T-helper 2 cell (primary cell): Measurements from ENCODE around the gene AGPAT3.

Experiments used
- DNase-seq, 5 experiments: peaks; one replicate each; pipeline versions ENCODE4 v3.0.0 to v3.0.0-alpha.2; 2012 to 2022

AGPAT3 gene

DNA sequence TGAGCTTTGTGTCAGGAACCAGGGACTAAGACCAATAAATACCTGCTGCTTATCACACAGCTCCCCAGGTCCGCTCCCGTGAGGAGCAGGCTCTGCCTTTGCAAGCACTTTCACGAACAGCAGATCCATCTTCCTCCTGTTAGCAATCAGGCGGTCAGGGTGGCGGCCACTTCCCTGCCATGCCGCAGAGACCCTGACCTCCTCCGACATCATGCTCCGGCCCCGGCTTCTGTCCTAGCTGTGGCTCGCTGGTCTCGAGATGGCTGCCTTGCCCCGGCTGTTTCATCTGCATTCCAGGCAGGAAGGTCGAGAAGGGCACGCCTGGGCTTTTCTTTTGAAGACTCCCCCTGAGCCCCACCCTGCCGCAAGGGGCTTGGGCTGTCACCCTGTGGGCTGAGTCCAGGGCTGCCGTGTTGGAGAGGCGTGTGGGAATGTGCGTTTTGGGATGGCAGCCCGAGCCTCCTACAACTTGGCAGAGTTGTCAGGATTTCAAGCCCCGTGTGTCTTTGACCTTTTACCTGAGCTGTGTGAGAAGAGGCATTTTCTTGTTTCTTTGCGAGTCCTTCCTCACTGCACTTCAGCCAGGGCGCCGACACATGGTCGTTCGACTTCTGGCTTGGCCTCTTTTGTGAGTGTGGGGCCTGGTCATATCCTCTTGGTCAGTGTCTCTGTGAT, 59.5 kb downstream of the AGPAT3 start:
- no peak for DNase-seq

DNA sequence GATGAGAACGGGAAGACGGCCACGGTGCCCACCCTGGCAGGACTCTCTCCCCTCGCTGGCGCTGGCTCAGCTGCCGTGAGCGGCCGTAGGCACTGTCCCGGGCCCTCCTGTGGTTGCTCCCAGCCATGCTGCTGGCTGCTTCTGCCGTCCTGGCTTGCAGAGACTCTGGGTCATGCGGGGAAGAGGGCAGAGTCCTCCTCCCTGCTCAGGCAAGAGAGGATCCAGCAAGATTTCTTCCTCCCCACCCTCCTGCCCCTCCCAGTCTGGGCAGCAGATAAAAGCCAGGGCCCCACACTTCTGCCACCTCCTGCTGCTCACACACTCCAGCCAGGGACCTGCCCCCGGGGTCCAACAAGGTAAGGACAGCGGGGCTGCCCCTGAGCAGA, 60.1 kb downstream of the AGPAT3 start:
- no peak for DNase-seq

DNA sequence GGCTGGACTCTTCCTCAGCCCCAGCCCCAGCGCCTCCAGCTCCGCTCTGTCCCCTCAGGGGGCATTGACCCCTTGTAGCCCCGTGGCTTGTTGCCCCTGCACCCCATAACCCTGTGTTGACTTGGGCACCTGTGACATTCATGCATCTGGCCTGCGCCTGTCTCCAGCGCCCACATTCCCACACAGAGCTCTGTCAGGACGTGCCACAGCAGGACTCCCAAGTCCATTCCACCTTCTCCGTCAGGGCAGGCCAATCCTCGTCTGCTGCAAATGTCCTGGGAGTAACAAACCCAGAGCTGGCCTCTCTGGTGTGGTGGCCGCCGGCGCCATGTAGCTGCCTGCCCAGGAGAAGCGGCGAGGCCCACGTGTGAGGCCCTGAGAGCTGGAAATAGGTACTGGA, 60.6 kb downstream of the AGPAT3 start:
- no peak for DNase-seq

DNA sequence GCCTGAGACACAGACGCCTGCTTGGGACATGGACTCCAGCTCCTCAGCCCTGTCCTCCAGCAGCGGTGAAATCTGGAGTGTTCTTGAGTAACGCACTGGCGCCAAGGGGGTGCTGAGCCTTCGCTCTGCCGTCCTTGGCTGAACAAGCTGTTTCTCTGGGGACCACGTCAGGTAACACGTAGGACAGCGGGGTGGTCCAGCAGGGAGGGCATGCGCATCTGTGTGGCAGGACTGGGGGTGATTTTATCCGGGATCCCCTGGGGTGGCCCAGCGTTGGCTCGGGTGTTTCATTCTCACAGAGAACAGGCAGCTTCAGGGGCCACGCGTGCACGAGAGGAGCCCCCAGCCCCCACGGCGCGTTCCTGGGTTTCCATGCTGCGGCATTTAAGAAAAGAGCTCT, 61.2 kb downstream of the AGPAT3 start:
- DNase-seq, result no peak

DNA sequence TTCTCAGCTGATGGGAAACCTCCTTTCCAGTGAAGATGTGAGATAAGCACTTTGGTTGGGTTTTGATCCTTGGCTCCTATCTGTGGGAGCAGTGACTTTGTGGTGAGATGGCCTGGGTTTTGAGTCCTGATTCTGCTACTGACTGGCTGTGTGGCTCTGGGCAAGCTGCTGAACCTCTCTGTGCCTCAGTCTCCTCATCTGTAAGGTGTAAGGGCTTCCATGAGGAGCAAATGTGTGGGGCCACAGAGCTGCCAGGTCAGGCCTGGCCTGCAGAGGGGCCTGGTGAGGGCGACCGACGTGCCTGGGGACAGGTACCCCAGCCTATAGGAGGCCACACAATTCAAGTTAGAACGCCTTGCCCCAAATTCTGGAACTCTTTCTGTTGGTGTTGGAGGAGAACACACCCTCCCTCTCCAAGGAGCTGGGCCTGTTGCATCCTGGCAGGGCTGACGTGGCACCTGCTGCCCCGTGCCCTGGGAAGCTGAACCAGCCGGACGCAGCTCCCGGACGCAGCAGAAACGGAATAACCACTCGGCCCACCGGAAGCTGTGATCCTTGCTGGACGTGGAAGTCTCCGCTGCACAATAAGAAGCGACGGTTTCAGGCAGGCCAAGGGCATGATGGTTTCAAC, 62.7 kb downstream of the AGPAT3 start:
- no peak for DNase-seq

DNA sequence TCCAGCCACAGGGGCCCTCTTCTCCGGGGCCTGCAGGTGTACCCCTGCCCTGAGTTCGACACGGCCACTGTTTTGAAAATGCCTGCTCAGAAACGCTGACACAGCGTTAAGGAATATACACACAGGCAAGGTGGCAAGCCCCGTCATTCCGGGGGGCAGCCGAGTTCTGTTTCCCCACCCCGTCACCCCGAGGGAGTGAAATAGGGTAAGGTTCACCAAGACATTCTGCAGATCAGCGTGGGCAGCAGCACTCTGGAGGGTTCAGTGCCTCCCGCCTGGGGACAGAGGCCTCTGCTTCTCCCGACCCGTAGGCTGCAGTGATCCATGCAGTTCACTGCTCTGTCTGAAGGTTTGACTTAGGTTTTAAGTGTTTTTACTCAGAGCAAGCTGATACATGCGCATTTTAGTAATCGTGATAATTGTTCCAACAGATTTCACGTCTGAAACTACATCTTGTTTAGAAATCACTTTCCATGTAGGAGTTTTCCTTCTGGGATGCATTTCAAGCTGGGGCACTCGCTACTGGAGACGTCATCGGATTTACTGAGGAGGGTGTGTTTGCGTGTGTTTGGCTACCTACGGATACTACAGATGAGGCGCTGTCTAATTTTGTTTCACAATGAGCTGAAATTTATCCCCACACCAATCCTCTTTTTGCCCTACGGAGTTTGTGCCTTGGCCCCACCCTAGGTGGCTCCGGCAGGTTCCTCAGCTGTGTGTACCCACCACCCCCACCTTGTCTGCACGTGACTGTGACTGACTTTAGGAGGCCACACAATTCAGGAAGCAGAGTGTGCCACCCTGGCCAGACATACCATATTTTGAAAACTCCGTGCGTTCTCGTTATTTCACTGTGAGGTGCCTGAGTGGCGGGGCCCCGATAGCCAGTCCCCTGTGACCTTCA, 63.5 kb downstream of the AGPAT3 start:
- no peak for DNase-seq

DNA sequence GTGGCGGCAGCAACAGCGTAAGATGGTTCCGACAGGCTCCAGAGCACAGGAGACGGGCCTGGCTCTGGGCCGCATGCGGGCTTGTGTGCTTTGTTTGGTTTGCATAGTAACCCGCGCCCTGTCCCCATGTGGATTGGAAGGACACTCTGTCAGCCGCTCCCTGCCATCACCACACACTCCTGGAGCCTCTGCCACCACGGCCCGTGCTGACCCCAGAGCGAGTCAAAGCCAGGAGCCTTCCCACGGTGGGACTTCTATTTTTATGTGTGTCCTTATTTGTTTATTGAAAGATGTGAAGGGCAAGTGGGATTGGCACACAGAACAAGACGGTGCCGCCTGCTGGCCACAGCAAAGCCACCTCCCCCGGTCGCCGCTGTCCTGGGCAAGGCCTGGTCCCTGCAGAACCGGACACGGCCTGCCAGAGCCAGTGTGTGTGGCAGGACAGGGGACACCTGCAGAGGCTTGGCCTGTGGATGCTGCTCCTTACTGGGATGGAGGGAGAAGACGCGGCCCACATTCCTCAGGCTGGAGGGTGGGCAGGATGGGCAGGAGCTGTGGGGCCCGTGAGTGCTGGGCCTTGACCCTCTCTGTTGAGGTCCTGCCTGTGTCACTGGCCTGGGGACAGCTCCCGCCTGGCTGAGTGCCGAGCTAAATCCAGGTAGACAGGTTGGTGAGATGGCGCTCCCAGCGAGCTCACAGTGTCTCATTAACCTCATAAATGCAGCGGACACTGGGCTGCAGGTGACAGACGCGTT, 64.4 kb downstream of the AGPAT3 start:
- DNase-seq, result no peak

DNA sequence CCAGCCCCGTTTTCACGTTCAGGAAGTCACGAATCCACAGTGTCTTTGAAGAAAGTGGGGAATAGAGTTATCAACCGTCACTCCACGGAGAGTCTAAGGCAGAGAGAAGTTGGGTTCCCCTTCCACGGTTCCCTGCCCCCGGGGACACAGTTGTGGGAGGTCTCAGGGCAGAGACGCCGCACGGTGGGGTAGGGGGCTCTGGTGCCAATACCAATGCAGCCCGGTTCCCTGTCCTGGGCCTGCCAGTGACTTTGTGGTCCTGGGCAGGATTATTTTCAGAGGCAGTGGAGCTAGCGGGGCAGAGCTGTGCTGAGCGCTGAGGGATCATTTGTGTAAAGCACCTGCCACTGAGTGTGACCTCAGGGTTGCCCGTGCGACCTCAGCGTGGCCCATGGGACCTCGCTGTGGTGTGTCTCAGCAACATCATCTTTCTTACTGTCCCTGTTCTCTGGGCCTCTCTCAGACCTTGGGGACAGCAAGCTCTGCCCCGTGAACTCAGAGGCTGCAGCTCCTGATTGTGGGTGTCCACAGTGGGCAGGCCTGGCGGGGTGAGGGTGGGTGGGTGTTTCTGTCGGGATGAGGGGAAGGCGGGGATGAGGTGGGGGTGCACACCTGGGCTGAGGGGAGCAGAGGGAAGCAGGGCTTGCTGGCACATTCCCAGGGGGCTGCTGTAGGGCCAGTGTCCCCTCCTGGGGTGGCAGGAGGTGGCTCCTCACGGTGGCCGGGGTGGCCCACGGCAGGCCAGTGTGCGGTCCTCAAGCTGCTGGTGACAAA, 65.2 kb downstream of the AGPAT3 start:
- no peak for DNase-seq

DNA sequence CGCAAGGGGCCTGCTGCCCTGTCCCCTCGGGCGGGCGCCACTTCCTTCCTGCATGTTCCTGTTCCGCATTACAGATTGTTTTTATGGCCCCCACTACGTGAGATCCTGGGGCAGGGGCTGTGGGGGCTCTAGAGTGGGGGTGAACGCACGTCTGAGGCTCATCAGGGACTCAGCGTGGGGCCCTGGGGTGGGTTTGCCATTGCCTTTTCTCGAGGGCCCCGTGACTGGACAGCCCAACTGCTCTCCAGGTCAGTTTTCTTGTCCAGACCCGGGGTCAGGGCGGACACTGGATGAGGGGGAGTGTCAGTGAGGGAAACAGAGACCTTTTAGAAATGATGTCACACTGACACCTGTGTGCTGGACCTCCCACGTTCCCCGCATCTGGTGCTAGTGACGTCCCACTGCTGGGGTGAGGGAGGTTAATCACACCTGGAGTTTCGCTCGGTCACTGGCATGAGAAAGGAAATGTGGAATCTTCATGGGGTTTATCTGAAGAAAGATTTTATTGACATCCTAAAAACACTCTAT, 65.9 kb downstream of the AGPAT3 start:
- no peak for DNase-seq

DNA sequence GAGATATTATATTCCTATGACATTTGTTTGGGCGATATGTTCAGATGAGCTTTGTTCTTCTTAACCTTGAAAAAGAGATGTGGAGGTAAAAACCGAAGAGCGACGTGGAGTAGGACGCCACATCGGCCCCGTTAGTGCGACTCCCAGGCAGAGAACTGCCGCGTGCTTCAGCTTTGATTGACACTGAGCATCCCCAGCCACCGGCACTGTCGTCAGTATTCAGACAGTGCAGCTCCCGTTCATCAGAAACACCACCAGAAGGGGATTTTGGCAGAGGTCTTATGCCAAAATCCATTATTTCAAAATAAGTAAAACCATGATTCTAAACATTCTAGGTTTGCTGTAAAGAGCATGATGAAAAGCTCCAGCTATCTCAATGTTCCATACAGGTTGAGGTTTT, 66.5 kb downstream of the AGPAT3 start:
- no peak for DNase-seq

DNA sequence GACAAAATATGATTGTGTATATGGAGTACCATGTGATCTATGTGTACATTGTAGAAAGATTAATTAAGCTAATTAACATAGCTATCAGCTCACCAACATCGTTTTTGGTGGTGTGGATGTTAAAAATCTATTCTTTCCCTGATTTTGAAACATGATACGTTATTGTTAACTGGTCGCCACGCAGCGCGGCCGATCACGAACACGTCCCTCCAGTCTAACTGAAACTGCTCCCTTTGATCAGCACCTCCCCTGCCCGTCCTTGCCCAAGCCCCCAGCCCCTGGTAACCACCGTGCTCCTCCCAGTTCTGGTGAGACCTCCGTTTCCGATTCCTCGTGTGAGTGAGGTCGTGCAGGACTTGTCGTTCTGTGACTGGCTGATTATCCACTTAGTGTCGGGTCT, 67.0 kb downstream of the AGPAT3 start:
- DNase-seq, result no peak

DNA sequence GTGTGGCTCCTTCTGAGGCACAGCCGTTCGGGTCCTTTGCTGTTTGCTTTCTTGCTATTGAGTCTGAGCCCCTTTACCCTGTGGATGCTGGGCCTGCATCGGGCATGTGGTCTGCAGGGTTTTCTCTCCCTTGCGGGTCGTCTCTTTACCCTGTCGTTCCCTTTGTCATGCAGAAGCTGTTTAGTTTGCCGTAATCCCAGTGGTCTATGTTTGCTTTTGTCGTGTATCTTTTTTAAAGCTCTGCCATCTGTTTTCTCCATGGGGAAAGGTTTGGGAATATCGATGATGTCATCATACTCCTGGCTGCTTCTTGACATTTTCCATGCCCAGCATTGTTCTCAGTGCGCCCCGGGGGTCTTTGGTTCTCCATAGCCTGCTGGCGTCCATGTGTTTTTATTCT, 68.2 kb downstream of the AGPAT3 start:
- no peak for DNase-seq

DNA sequence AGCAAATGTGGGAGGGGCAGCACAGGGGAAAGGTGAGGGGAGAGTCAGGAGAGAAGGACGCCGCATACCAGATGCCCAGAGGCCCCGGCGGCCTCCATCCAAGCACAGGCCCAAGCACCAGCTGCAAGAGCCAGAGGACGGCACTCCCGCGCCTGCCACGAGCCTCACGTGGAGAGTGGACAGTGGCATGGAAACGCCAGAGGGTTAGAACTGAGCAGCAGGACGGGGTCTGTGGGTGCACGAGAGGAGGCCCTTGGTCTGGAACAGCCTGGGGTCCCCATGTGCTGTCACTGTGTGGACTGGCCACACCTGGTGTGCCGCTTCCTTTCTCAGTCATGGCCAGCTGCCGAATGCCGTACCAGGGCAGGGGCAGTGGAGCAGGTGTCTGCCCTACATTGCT, 68.7 kb downstream of the AGPAT3 start:
- no peak for DNase-seq

DNA sequence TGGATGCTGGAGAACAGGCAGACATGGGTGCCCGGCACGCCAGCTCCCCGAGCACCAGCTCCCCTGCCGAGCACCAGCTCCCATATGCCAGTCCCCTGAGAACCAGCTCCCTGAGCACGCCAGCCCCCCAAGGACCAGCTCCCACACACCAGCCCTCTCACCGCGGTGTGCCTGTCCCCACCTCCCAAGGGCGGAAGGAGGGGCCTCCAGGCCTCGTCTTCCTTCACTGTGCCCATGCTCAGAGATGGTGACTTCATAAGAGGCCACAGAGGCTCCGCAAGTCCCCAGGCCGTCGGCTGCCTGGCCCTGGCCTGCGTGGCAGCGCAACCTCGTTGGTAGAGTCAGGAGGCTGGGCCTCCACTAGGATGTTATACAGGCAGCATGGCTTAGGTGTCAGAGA, 69.1 kb downstream of the AGPAT3 start:
- no peak for DNase-seq

DNA sequence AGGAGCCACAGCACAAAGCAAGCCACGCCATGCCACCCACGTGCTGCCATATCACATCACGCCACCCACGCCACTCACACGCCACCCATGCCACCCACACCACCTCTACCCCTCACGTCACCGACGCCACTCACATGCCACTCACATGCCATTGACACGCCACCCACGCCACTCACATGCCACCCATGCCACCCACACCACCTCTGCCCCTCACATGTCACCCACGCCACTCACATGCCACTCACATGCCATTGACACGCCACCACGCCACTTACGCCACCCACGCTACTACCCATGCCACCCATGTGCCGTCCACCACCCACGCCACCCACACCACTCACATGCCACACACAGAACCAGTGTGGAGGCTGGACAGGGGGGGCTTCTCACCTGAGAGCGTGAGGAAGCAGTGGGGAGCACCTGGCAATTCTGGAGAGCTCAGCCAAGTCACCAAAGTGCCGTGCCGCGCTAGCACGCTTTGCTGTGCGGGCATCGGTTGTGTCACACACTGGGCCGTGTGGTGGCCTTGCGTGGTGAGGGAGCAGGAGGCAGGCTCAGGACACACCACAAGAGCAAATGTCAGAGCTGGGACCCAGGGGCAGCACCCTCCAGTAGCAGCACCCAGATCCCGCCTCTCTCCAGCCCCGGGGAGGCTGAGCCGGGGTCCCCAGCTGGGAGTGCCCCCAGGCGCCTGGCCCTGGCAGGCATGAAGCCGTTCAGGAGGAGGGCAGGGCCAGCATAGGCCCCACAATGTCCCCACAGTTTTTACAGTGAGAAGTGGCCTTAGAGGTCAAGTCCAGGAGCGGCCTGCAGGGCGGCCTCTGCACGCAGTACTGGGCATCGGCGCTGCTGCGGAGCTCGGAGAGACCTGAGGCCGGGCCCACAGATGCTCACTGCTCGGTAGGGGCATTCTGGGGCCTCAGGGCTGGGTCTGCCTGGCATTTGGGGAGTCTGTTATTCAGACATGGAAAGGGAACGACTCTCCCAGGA, 70.0 kb downstream of the AGPAT3 start:
- no peak for DNase-seq

DNA sequence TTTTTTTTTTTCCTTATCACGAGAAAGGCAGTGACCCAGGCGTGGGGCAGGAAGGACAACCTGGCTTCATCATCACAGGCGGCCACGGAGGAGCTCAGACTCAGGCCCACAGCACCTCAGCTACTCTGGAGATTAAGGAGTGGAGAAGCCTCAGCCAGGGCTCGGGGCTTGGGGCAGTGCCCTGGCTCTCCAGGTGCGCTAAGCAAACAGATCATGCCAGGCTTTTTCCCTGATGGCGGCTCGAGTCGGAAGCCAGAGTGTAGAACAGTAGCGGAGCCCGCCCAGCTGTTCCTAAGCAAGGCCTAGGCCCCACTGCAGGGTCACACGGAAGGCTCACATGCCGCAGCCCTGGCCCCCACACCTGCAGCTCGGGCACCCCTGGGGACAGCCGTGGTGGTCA, 70.7 kb downstream of the AGPAT3 start:
- no peak for DNase-seq

DNA sequence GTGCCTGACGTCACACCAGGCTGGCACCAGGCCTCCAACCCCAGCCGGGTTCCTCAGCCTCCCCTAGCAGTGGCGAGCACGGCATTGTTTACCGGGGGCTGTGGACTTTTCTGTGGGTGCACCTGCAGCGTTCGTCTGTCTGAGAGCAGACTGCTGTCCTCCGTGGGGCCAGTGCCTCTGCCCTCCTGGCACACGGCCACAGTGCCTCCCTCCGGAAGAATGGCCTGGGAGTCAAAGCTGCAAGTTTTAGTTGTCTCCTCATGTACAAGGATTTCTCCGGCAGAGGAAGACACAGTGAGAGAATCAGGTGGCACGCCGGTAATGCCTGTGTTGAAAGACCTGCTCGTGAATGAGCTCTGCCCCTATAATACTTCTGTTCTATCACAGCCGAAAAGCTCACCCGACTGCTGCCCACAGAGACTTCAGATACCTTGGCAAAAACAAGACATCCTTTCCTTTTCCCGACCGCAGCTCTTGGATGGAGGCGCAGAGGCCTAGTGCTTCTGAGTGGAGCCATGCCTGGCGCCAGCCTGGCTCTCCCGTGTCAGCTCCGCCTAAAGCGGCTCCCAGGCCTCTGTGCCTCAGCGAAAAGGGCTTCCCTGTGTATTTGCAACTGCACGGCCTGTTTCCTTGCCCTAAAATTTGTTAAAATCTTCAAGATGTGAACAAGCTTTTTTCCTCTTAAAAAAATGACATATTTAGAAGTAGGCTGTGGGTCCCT, 71.4 kb downstream of the AGPAT3 start:
- DNase-seq, result no peak

DNA sequence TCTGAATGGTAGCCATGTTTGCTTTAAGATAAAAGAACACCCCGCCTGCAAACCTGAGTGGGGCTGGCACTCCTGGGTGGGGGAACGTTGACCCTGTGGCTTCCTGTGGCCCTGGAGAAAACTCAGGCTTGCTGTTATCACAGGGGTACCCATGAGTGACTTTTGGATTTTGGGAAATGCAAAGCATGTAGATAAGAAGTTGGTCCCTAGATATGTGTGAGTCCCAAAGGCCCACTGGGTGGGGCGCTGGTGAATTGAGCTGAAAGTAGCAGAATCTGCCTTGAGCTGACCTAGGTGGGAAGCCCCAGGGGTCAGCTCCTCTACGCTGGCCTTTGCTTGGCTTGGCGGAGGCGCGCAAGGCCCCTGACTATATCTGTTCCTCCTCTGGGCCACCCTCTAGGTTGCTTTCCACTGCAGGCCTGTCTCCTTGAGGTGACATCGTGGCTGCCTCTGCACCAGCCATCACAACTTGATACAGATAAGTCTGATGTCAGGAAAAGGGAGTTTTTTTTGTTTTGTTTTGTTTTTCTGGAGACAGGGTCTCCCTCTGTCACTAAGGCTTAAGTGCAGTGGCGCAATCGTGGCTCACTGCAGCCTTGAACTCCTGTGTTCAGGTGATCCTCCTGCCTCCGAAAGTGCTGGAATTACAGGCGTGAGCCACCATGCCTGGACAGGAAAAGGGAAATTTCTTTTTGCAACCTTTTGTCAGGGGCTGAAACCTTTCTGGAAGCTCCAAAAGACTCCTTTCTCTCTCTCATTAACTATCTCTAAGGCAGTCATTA, 72.2 kb downstream of the AGPAT3 start:
- no peak for DNase-seq

DNA sequence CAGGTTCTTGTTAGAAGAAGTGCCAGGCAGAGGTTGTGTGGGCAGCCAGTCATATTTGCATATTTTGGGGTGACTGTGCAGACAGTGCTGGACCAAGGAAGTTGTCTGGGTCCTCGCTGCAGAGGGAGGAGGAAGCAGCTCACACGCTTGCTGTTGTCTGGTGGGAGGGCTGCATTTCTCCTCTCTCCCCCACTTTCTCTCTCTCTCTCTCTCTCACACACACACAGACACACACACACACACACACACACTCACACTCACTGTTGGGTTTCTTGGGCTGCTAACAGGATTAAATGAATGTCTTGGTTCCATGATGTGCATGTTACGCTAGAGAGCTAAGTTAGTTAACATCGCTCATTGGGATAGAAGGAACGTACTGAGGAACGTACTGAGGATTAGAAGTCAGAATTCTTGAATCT, 72.9 kb downstream of the AGPAT3 start:
- DNase-seq, result peak in 1 of 5 experiments; percentile 54
